PC-9 (cell line): ENCODE measurements around the gene ANP32A. TPM values are rescaled to one million over a fixed set of nuclear protein-coding genes. Genes with fewer than 3 reads are reported as not detected.

Source experiments
- BruUV-seq: library from RNA; stranded (reverse); fragments of 400-500 nt; replicated peaks from 2 replicates; lab custom pipeline; 2021; lab: Mats Ljungman, UMichigan
- CTCF ChIA-PET: fragments of 300-600 bp; sonication (Branson Sonifier 250); formaldehyde crosslinking; loops from one replicate; lab custom pipeline; 2022; ENCODE audit warnings: antibody characterized with exemption; lab: Charles Lee
- POLR2A ChIA-PET: fragments of 300-600 bp; sonication (Branson Sonifier 250); formaldehyde crosslinking; loops from one replicate; lab custom pipeline; 2022; ENCODE audit warnings: antibody characterized with exemption; ENCODE audit not compliant: unreplicated experiment; lab: Charles Lee
- DNase-seq, 2 experiments: peaks; one replicate each; pipeline versions ENCODE4 v3.0.0 to v3.0.0-alpha.2; 2015 to 2022; ENCODE audit warnings: mixed read lengths in 1 of 2
- H2AFZ ChIP-seq: fragments of 200-600 bp; sonication (generic); 2 replicates; pipeline ENCODE4 v1.8.1; 2017; ENCODE audit warnings: antibody characterized with exemption
- H3F3A ChIP-seq: fragments of 200-600 bp; sonication (generic); 2 replicates; pipeline ENCODE4 v1.8.1; 2017; ENCODE audit warnings: antibody characterized with exemption, mild to moderate bottlenecking, low read depth; ENCODE audit not compliant: insufficient read depth
- H3K27ac ChIP-seq: fragments of 200-600 bp; sonication (generic); 2 replicates; pipeline ENCODE4 v1.6.1; 2016; ENCODE audit warnings: mixed run types
- H3K27me3 ChIP-seq: fragments of 200-600 bp; sonication (generic); 2 replicates; pipeline ENCODE4 v1.6.1; 2016; ENCODE audit warnings: low read depth, mixed run types; ENCODE audit not compliant: insufficient read depth
- H3K36me3 ChIP-seq: fragments of 200-600 bp; sonication (generic); 2 replicates; pipeline ENCODE4 v1.6.1; 2016; ENCODE audit warnings: low read depth, mixed run types
- H3K4me1 ChIP-seq: fragments of 200-600 bp; sonication (generic); replicated peaks from 2 replicates; pipeline ENCODE4 v1.6.1; 2016; ENCODE audit warnings: mixed run types; ENCODE audit not compliant: insufficient read depth
- H3K4me2 ChIP-seq: fragments of 200-600 bp; sonication (generic); 2 replicates; pipeline ENCODE4 v1.6.1; 2017; ENCODE audit warnings: mixed run types
- H3K4me3 ChIP-seq: fragments of 200-600 bp; sonication (generic); 2 replicates; pipeline ENCODE4 v1.6.1; 2016; ENCODE audit warnings: mixed run types
- H3K79me2 ChIP-seq: fragments of 200-600 bp; sonication (generic); 2 replicates; pipeline ENCODE4 v1.6.1; 2017; ENCODE audit warnings: low read depth, mixed run types
- H3K9me2 ChIP-seq: fragments of 200-600 bp; sonication (generic); 2 replicates; pipeline ENCODE4 v1.8.1; 2017; ENCODE audit warnings: mild to moderate bottlenecking; ENCODE audit not compliant: insufficient read depth
- H3K9me3 ChIP-seq: fragments of 200-600 bp; sonication (generic); 2 replicates; pipeline ENCODE4 v1.8.1; 2016; ENCODE audit warnings: low read depth; ENCODE audit not compliant: insufficient read depth
- H4K20me1 ChIP-seq: fragments of 200-600 bp; sonication (generic); 2 replicates; pipeline ENCODE4 v1.8.1; 2017; ENCODE audit not compliant: insufficient read depth
- EZH2 ChIP-seq: fragments of 200-600 bp; sonication (generic); IDR thresholded peaks from 2 replicates; pipeline ENCODE4 v1.8.0; 2017; ENCODE audit warnings: antibody characterized with exemption, low read depth
- intact Hi-C: fragments of 100-400 bp; cut with micrococcal nuclease; formaldehyde crosslinking; loops from one replicate; pipeline ENCODE4 v1.10.0; 2022; ENCODE audit not compliant: unreplicated experiment
- total RNA-seq: library from RNA; stranded (reverse); gene quantifications from 2 replicates; pipeline ENCODE4 v1.2.3, GENCODE V29; 2021
- TF ChIP-seq, protein P1 (sequence below): fragments of 200-600 bp; sonication (generic); conservative IDR thresholded peaks from 2 replicates; pipeline ENCODE4 v1.6.1; 2017; ENCODE audit warnings: mixed run types, antibody characterized with exemption, mild to moderate bottlenecking, moderate library complexity

Gene ANP32A
- total RNA-seq, 1 experiment from 2014 or later, result 182 TPM

DNA sequence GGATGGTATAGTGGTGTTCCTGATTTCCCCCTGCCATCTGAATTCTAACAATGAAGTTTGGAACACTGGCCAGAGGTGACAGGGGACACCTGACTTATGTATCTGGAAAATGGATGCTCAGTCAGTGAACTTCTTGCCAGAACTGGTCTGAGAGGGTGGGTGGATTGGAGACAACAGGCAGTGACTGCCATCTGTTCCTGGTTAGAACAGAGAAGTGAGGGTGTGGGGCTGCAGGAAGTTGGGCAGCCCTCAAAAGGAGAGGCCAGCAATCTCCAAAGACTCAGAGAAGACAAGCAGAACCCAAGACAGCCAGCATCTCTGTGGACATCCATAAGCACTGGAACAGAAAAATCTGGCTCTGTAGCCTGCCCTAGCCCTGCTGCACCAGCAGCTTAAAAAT is 50.5 kb downstream of the ANP32A start:
- Histone ChIP-seq H2AFZ (no peak overlapping the region), H3K27ac (no peak overlapping the region), H3K4me3 (no peak overlapping the region), H3K4me1 (no peaks in the 10 kb centered on the region), H4K20me1 (no peaks in the 10 kb centered on the region), H3K36me3 (no peaks in the 10 kb centered on the region), H3K4me2 (no peak overlapping the region), H3F3A (no peaks in the 10 kb centered on the region), H3K79me2 (no peaks in the 10 kb centered on the region), H3K9me3 (no peaks in the 10 kb centered on the region), H3K27me3 (no peaks in the 10 kb centered on the region), H3K9me2 (no peaks in the 10 kb centered on the region)
- TF ChIP-seq EZH2, result no peak
- TF ChIP-seq, protein P1, sequence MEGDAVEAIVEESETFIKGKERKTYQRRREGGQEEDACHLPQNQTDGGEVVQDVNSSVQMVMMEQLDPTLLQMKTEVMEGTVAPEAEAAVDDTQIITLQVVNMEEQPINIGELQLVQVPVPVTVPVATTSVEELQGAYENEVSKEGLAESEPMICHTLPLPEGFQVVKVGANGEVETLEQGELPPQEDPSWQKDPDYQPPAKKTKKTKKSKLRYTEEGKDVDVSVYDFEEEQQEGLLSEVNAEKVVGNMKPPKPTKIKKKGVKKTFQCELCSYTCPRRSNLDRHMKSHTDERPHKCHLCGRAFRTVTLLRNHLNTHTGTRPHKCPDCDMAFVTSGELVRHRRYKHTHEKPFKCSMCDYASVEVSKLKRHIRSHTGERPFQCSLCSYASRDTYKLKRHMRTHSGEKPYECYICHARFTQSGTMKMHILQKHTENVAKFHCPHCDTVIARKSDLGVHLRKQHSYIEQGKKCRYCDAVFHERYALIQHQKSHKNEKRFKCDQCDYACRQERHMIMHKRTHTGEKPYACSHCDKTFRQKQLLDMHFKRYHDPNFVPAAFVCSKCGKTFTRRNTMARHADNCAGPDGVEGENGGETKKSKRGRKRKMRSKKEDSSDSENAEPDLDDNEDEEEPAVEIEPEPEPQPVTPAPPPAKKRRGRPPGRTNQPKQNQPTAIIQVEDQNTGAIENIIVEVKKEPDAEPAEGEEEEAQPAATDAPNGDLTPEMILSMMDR, result no peak
- intact Hi-C loops, result no loop called here
- ChIA-PET POLR2A (no interaction called here), CTCF (interaction anchor here (0.7 kb wide), 1 partner anchor 17 kb away, joined by 14 read pairs; no protein-coding TSS in a partner anchor)
- no TSS peak for BruUV-seq
- DNase-seq, result no peak

DNA sequence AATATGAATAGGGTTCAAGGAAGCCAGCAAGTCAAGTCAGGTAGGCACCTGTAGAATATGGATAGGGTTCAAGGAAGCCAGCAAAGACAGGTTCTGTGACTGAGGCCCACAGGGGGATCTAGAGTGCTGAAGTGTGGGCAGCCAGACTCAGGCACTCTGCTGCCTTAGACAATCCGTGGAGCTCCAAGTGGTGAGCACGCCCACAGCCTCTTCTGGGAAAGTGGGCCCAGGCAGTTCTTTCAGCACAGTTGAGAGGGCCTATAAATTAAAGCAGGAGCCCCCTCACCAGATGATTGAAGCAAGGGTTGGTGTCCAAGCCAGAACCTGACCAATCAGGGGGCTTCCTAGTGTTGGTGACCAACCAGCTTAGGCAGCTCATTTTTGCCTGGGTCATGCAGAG is 51.0 kb downstream of the ANP32A start:
- H3K27ac ChIP-seq, result no peak overlapping the region
- intact Hi-C loops, result no loop called here
- TF ChIP-seq, protein P1, result no peak
- no peaks in the 10 kb centered on the region for H3K36me3 ChIP-seq
- no peak overlapping the region for H2AFZ ChIP-seq
- no peaks in the 10 kb centered on the region for H4K20me1 ChIP-seq
- BruUV-seq, result no TSS peak
- ChIA-PET POLR2A (no interaction called here), CTCF (no interaction called here)
- no peak for DNase-seq
- H3K4me1 ChIP-seq, result no peaks in the 10 kb centered on the region
- H3K27me3 ChIP-seq, result no peaks in the 10 kb centered on the region
- no peaks in the 10 kb centered on the region for H3K9me2 ChIP-seq
- no peaks in the 10 kb centered on the region for H3K9me3 ChIP-seq
- H3K79me2 ChIP-seq, result no peaks in the 10 kb centered on the region
- H3K4me2 ChIP-seq, result no peak overlapping the region
- H3K4me3 ChIP-seq, result no peak overlapping the region
- no peaks in the 10 kb centered on the region for H3F3A ChIP-seq

DNA sequence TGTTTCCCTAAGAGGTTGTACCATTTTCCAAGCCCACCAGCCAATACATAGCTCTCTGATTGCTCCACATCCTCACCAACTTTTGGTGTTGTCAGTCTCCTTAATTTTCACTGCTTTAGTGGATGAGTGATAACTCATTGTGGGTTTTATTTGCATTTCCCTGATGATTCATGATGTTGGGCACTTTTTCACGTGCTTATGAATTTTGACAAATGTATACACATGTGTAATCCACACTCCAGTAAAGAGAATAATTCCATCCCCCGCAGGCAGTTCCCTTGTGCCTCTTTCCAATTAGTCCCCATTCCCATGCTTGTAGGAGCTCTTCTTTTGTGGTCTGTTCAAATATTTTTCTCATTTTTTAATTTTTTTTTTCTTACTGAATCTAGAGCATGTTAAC is 52.4 kb downstream of the ANP32A start:
- Histone ChIP-seq H3F3A (no peaks in the 10 kb centered on the region), H3K4me2 (no peak overlapping the region), H4K20me1 (no peaks in the 10 kb centered on the region), H3K36me3 (no peaks in the 10 kb centered on the region), H3K4me3 (no peak overlapping the region), H3K27ac (no peak overlapping the region), H3K27me3 (no peaks in the 10 kb centered on the region), H3K9me3 (no peaks in the 10 kb centered on the region), H2AFZ (no peak overlapping the region), H3K79me2 (no peaks in the 10 kb centered on the region), H3K4me1 (no peaks in the 10 kb centered on the region), H3K9me2 (no peaks in the 10 kb centered on the region)
- intact Hi-C loops, result no loop called here
- TF ChIP-seq, protein P1, result no peak
- no peak for TF ChIP-seq EZH2
- no TSS peak for BruUV-seq
- CTCF ChIA-PET, result no interaction called here
- DNase-seq, result peak in 1 of 2 experiments; percentile 52
- POLR2A ChIA-PET, result no interaction called here
